HCT116 (cell line): ENCODE measurements around the gene ALG8. TPM values are rescaled to one million over a fixed set of nuclear protein-coding genes. Genes with fewer than 3 reads are reported as not detected.

Source experiments
- ATAC-seq: fragments of 200-7000 bp; cut with Tn5 transposase; 2 replicates; pipeline ENCODE4 v1.9.1; 2020; ENCODE audit warnings: mild to moderate bottlenecking, moderate library complexity
- BruUV-seq: library from RNA; stranded (reverse); fragments of 400-500 nt; replicated peaks from 2 replicates; lab custom pipeline; 2021; lab: Mats Ljungman, UMichigan
- CTCF ChIA-PET: fragments of 300-600 bp; sonication (Branson Sonifier 250); formaldehyde crosslinking; loops from one replicate; lab custom pipeline; 2021; ENCODE audit warnings: antibody characterized with exemption; lab: Charles Lee
- POLR2A ChIA-PET: fragments of 300-600, 350-600 bp; sonication (Branson Sonifier 250); formaldehyde crosslinking; loops from one replicate; lab custom pipeline; 2021; ENCODE audit warnings: antibody characterized with exemption; lab: Charles Lee
- RAD21 ChIA-PET, 2 experiments: fragments of 300-600 bp; sonication (Branson Sonifier 250); formaldehyde crosslinking; loops; one replicate each; lab custom pipeline; 2023; ENCODE audit warnings: low total read pairs in 2 of 2; ENCODE audit not compliant: uncharacterized antibody in 2 of 2, unreplicated experiment in 2 of 2, low non-redundant PET in 1 of 2; lab: Charles Lee
- DNase-seq: peaks from one replicate; pipeline ENCODE4 v3.0.0-alpha.2; 2010; ENCODE audit warnings: low read depth, low spot score
- H2AFZ ChIP-seq: fragments of 200-600 bp; shearing (Covaris generic), sonication (generic); 2 replicates; pipeline ENCODE4 v1.6.1; 2017; ENCODE audit warnings: low read depth, mixed run types, mixed read lengths, antibody characterized with exemption, low read length; ENCODE audit not compliant: poor library complexity, severe bottlenecking
- H3K27ac ChIP-seq: 2 replicates; pipeline ENCODE4 v1.5.1; 2012; ENCODE audit warnings: low read depth, low read length
- H3K27me3 ChIP-seq: fragments of 200-600 bp; sonication (generic); 2 replicates; pipeline ENCODE4 v1.6.1; 2016; ENCODE audit warnings: mixed run types, low read length, mixed read lengths; ENCODE audit not compliant: insufficient read depth
- H3K36me3 ChIP-seq, 2 experiments: fragments of 200-500 bp in 1 of 2; fragments of 200-600 bp in 1 of 2; sonication (Bioruptor generic) in 1 of 2; sonication (generic) in 1 of 2; 2 replicates each; pipeline versions ENCODE4 v1.5.1 to v1.6.1; 2014 to 2016; ENCODE audit warnings: low read length in 2 of 2, inconsistent platforms in 1 of 2, mixed read lengths in 1 of 2, mixed run types in 1 of 2; ENCODE audit not compliant: insufficient read depth in 2 of 2, control insufficient read depth in 1 of 2
- H3K4me1 ChIP-seq, 2 experiments: fragments of 200-600 bp in 1 of 2; sonication (generic) in 1 of 2; 2 replicates each; pipeline versions ENCODE4 v1.5.1 to v1.6.1; 2012 to 2017; ENCODE audit warnings: low read length in 2 of 2, inconsistent platforms in 1 of 2, mild to moderate bottlenecking in 1 of 2, mixed read lengths in 1 of 2, mixed run types in 1 of 2, moderate library complexity in 1 of 2; ENCODE audit not compliant: insufficient read depth in 2 of 2, control insufficient read depth in 1 of 2
- H3K4me2 ChIP-seq: fragments of 200-600 bp; sonication (generic); 2 replicates; pipeline ENCODE4 v1.6.1; 2017; ENCODE audit warnings: mixed run types, low read length, mixed read lengths
- H3K4me3 ChIP-seq, 2 experiments: fragments of 200-600 bp in 1 of 2; sonication (generic) in 1 of 2; replicated peaks in 1 of 2; 2 replicates each; pipeline ENCODE4 v1.5.1; 2011 to 2016; ENCODE audit warnings: low read length in 2 of 2, control low read depth in 1 of 2, low read depth in 1 of 2, mild to moderate bottlenecking in 1 of 2, mixed read lengths in 1 of 2, mixed run types in 1 of 2
- H3K79me2 ChIP-seq: fragments of 200-600 bp; sonication (generic); 2 replicates; pipeline ENCODE4 v1.6.1; 2017; ENCODE audit warnings: mild to moderate bottlenecking, mixed run types, low read length, moderate library complexity, mixed read lengths; ENCODE audit not compliant: insufficient read depth
- H3K9ac ChIP-seq: fragments of 200-600 bp; sonication (generic); 2 replicates; pipeline ENCODE4 v1.6.1; 2016; ENCODE audit warnings: low read length, mixed read lengths
- H3K9me2 ChIP-seq: fragments of 200-600 bp; sonication (generic), shearing (Covaris generic); 2 replicates; pipeline ENCODE4 v1.6.1; 2017; ENCODE audit warnings: mixed run types, mild to moderate bottlenecking, moderate library complexity; ENCODE audit not compliant: insufficient read depth
- H3K9me3 ChIP-seq, 2 experiments: fragments of 200-500 bp in 1 of 2; fragments of 200-600 bp in 1 of 2; sonication (Bioruptor generic) in 1 of 2; sonication (generic) in 1 of 2; 2 replicates each; pipeline ENCODE4 v1.6.1; 2014 to 2017; ENCODE audit warnings: low read length in 2 of 2, mixed read lengths in 2 of 2, inconsistent platforms in 1 of 2, low read depth in 1 of 2, mild to moderate bottlenecking in 1 of 2, mixed run types in 1 of 2, moderate library complexity in 1 of 2; ENCODE audit not compliant: control insufficient read depth in 1 of 2, insufficient read depth in 1 of 2
- H4K20me1 ChIP-seq: fragments of 200-600 bp; sonication (generic), shearing (Covaris generic); 2 replicates; pipeline ENCODE4 v1.6.1; 2017; ENCODE audit warnings: mixed run types, mild to moderate bottlenecking, moderate library complexity; ENCODE audit not compliant: insufficient read depth
- CBX3 ChIP-seq: IDR thresholded peaks from 2 replicates; pipeline ENCODE4 v1.6.1; 2012; ENCODE audit warnings: low read depth
- CEBPB ChIP-seq: IDR thresholded peaks from 2 replicates; pipeline ENCODE4 v1.6.1; 2012; ENCODE audit warnings: low read depth
- EGR1 ChIP-seq: IDR thresholded peaks from 2 replicates; pipeline ENCODE4 v1.6.1; 2012; ENCODE audit warnings: low read depth
- ELF1 ChIP-seq: IDR thresholded peaks from 2 replicates; pipeline ENCODE4 v1.6.1; 2012; ENCODE audit warnings: low read depth, borderline replicate concordance
- EZH2 ChIP-seq: fragments of 200-600 bp; sonication (generic); IDR thresholded peaks from 2 replicates; pipeline ENCODE4 v1.6.1; 2017; ENCODE audit warnings: antibody characterized with exemption, mixed run types
- EZH2phosphoT487 ChIP-seq: fragments of 200-600 bp; IDR thresholded peaks from 2 replicates; pipeline ENCODE4 v1.6.1; 2018; ENCODE audit warnings: antibody characterized with exemption, borderline replicate concordance
- JUND ChIP-seq: IDR thresholded peaks from 2 replicates; pipeline ENCODE4 v1.6.1; 2012
- POLR2A ChIP-seq: IDR thresholded peaks from 2 replicates; pipeline ENCODE4 v1.7.0; 2011; ENCODE audit warnings: borderline replicate concordance; ENCODE audit not compliant: insufficient read depth, insufficient read length; ENCODE audit errors: extremely low read depth
- POLR2AphosphoS5 ChIP-seq: IDR thresholded peaks from 2 replicates; pipeline ENCODE4 v1.6.1; 2011; ENCODE audit warnings: mild to moderate bottlenecking, low read depth, low read length, moderate library complexity
- RAD21 ChIP-seq: IDR thresholded peaks from 2 replicates; pipeline ENCODE4 v1.6.1; 2012; ENCODE audit warnings: low read depth, mild to moderate bottlenecking
- SIN3A ChIP-seq: IDR thresholded peaks from 2 replicates; pipeline ENCODE4 v1.6.1; 2012; ENCODE audit warnings: low read depth
- SRF ChIP-seq: IDR thresholded peaks from 2 replicates; pipeline ENCODE4 v1.6.1; 2012; ENCODE audit warnings: low read depth
- TCF7L2 ChIP-seq: IDR thresholded peaks from 2 replicates; pipeline ENCODE4 v1.7.0; 2011; ENCODE audit warnings: borderline replicate concordance, inconsistent platforms; ENCODE audit not compliant: insufficient read depth, insufficient read length; ENCODE audit errors: extremely low read depth
- ZFX ChIP-seq: fragments of 450-650 bp; IDR thresholded peaks from 2 replicates; pipeline ENCODE4 v1.6.1; 2017
- intact Hi-C: fragments of 100-400 bp; cut with micrococcal nuclease; formaldehyde crosslinking; loops from 2 replicates; pipeline ENCODE4 v1.10.0; 2022
- total RNA-seq: library from RNA; stranded (reverse); gene quantifications from one replicate; pipeline ENCODE4 v1.2.1, GENCODE V29; 2021; ENCODE audit not compliant: unreplicated experiment
- TF ChIP-seq, protein P1 (sequence below), 3 experiments: fragments of 200-600 bp in 1 of 3; sonication (generic) in 1 of 3; IDR thresholded peaks in 2 of 3; conservative IDR thresholded peaks in 1 of 3; 2 replicates each; pipeline ENCODE4 v1.5.1; 2012 to 2017; ENCODE audit warnings: low read depth in 2 of 3, low read length in 2 of 3, antibody characterized with exemption in 1 of 3, borderline replicate concordance in 1 of 3, control low read depth in 1 of 3, mild to moderate bottlenecking in 1 of 3, mixed read lengths in 1 of 3, mixed run types in 1 of 3, moderate library complexity in 1 of 3; ENCODE audit not compliant: insufficient read depth in 1 of 3
- TF ChIP-seq, protein P2 (sequence below): IDR thresholded peaks from 2 replicates; pipeline ENCODE4 v1.6.1; 2012
- TF ChIP-seq, protein P3 (sequence below): IDR thresholded peaks from 2 replicates; pipeline ENCODE4 v1.6.1; 2012
- TF ChIP-seq, protein P4 (sequence below): IDR thresholded peaks from 2 replicates; pipeline ENCODE4 v1.6.1; 2012; ENCODE audit warnings: low read depth
- TF ChIP-seq, protein P5 (sequence below): IDR thresholded peaks from 2 replicates; pipeline ENCODE4 v1.6.1; 2011; ENCODE audit warnings: mild to moderate bottlenecking, low read length, moderate library complexity; ENCODE audit not compliant: insufficient replicate concordance; ENCODE audit errors: extremely low read depth

The ALG8 gene
- total RNA-seq, 1 experiment from 2014 or later: 50.1 TPM

DNA sequence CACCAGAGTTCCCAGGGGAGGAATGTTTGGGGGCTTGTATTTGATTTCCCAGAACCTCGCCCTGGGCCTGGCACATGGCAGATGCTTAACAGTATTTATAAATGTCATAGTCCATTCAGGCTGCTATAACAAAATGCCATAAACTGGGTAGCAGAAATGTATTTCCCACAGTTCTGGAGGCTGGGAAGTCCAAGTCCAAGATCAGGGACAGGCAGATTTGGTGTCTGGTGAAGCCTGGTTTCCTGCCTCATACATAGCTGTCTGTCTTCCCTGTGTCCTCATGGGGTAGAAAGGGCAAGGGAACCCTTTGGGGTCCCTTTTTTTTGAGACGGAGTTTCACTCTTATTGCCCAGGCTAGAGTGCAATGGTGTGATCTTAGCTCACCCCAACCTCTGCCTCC, 25.0 kb upstream of the ALG8 start (continued):
- TF ChIP-seq, protein P1, sequence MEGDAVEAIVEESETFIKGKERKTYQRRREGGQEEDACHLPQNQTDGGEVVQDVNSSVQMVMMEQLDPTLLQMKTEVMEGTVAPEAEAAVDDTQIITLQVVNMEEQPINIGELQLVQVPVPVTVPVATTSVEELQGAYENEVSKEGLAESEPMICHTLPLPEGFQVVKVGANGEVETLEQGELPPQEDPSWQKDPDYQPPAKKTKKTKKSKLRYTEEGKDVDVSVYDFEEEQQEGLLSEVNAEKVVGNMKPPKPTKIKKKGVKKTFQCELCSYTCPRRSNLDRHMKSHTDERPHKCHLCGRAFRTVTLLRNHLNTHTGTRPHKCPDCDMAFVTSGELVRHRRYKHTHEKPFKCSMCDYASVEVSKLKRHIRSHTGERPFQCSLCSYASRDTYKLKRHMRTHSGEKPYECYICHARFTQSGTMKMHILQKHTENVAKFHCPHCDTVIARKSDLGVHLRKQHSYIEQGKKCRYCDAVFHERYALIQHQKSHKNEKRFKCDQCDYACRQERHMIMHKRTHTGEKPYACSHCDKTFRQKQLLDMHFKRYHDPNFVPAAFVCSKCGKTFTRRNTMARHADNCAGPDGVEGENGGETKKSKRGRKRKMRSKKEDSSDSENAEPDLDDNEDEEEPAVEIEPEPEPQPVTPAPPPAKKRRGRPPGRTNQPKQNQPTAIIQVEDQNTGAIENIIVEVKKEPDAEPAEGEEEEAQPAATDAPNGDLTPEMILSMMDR (IDR thresholded peaks at IDR 0.05 in 2 of 3, conservative IDR thresholded peaks at IDR 0.05 in 1 of 3; ENCODE audit: borderline replicate concordance in 1 of 3, insufficient read depth in 1 of 3, low read depth in 2 of 3, low read length in 2 of 3): no peak
- TF ChIP-seq POLR2AphosphoS5 (no peak), EGR1 (no peak), POLR2A (no peak)

DNA sequence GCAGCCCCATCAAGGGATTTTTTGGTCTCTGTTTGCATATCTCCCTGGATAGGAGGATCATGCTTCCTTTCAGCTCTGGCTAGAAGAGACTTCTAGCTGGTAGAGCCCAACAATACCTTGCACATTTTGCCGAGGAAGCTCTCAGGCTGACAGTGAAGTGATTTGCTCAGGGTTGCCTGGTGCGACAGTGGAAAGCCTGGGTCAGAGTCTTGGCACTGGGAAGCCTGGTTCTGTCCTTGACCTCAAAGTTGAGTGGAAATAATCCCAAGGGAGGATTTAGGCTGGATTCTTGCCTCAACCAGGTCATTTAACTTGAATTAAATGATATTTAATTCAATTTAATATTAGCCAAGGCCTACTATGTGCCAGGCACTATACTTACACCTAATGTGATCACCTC, 24.4 kb upstream of the ALG8 start:
- Histone ChIP-seq H3K9me3 (no peaks in the 10 kb centered on the region), H2AFZ (no peak overlapping the region), H3K27ac (no peak overlapping the region), H3K4me1 (no peaks in the 10 kb centered on the region), H3K9me2 (no peaks in the 10 kb centered on the region), H3K79me2 (no peaks in the 10 kb centered on the region), H3K36me3 (no peaks in the 10 kb centered on the region), H3K27me3 (no peaks in the 10 kb centered on the region), H3K9ac (no peak overlapping the region), H3K4me3 (no peak overlapping the region), H3K4me2 (no peak overlapping the region), H4K20me1 (no peaks in the 10 kb centered on the region)
- TF ChIP-seq JUND: no peak
- TF ChIP-seq, protein P2, sequence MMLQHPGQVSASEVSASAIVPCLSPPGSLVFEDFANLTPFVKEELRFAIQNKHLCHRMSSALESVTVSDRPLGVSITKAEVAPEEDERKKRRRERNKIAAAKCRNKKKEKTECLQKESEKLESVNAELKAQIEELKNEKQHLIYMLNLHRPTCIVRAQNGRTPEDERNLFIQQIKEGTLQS: no peak
- TF ChIP-seq, protein P3, sequence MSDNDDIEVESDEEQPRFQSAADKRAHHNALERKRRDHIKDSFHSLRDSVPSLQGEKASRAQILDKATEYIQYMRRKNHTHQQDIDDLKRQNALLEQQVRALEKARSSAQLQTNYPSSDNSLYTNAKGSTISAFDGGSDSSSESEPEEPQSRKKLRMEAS: no peak
- no peak for TF ChIP-seq EZH2
- TF ChIP-seq CBX3: no peak
- no peak for TF ChIP-seq EGR1
- no peak for TF ChIP-seq EZH2phosphoT487
- TF ChIP-seq RAD21: no peak
- TF ChIP-seq ELF1: no peak
- no peak for TF ChIP-seq ZFX
- TF ChIP-seq, protein P4, sequence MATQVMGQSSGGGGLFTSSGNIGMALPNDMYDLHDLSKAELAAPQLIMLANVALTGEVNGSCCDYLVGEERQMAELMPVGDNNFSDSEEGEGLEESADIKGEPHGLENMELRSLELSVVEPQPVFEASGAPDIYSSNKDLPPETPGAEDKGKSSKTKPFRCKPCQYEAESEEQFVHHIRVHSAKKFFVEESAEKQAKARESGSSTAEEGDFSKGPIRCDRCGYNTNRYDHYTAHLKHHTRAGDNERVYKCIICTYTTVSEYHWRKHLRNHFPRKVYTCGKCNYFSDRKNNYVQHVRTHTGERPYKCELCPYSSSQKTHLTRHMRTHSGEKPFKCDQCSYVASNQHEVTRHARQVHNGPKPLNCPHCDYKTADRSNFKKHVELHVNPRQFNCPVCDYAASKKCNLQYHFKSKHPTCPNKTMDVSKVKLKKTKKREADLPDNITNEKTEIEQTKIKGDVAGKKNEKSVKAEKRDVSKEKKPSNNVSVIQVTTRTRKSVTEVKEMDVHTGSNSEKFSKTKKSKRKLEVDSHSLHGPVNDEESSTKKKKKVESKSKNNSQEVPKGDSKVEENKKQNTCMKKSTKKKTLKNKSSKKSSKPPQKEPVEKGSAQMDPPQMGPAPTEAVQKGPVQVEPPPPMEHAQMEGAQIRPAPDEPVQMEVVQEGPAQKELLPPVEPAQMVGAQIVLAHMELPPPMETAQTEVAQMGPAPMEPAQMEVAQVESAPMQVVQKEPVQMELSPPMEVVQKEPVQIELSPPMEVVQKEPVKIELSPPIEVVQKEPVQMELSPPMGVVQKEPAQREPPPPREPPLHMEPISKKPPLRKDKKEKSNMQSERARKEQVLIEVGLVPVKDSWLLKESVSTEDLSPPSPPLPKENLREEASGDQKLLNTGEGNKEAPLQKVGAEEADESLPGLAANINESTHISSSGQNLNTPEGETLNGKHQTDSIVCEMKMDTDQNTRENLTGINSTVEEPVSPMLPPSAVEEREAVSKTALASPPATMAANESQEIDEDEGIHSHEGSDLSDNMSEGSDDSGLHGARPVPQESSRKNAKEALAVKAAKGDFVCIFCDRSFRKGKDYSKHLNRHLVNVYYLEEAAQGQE: no peak
- no peak for TF ChIP-seq TCF7L2
- no peak for TF ChIP-seq SRF
- TF ChIP-seq CEBPB: no peak
- TF ChIP-seq, protein P5, sequence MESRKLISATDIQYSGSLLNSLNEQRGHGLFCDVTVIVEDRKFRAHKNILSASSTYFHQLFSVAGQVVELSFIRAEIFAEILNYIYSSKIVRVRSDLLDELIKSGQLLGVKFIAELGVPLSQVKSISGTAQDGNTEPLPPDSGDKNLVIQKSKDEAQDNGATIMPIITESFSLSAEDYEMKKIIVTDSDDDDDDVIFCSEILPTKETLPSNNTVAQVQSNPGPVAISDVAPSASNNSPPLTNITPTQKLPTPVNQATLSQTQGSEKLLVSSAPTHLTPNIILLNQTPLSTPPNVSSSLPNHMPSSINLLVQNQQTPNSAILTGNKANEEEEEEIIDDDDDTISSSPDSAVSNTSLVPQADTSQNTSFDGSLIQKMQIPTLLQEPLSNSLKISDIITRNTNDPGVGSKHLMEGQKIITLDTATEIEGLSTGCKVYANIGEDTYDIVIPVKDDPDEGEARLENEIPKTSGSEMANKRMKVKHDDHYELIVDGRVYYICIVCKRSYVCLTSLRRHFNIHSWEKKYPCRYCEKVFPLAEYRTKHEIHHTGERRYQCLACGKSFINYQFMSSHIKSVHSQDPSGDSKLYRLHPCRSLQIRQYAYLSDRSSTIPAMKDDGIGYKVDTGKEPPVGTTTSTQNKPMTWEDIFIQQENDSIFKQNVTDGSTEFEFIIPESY: no peak
- no peak for TF ChIP-seq SIN3A
- ATAC-seq (no peak), DNase-seq (no peak)
- CTCF ChIA-PET: no interaction called here
- intact Hi-C loops: no loop called here
- BruUV-seq: no TSS peak
- RAD21 ChIA-PET: no interaction called here
- POLR2A ChIA-PET: no interaction called here
